ENCODE data around the gene CAPN8. TPM values are rescaled to one million over a fixed set of nuclear protein-coding genes. Genes with fewer than 3 reads are reported as not detected.

The CAPN8 gene
- total and polyA plus RNA-seq, 4 donors, result 0.08 to 0.16 TPM; not detected in 2

DNA sequence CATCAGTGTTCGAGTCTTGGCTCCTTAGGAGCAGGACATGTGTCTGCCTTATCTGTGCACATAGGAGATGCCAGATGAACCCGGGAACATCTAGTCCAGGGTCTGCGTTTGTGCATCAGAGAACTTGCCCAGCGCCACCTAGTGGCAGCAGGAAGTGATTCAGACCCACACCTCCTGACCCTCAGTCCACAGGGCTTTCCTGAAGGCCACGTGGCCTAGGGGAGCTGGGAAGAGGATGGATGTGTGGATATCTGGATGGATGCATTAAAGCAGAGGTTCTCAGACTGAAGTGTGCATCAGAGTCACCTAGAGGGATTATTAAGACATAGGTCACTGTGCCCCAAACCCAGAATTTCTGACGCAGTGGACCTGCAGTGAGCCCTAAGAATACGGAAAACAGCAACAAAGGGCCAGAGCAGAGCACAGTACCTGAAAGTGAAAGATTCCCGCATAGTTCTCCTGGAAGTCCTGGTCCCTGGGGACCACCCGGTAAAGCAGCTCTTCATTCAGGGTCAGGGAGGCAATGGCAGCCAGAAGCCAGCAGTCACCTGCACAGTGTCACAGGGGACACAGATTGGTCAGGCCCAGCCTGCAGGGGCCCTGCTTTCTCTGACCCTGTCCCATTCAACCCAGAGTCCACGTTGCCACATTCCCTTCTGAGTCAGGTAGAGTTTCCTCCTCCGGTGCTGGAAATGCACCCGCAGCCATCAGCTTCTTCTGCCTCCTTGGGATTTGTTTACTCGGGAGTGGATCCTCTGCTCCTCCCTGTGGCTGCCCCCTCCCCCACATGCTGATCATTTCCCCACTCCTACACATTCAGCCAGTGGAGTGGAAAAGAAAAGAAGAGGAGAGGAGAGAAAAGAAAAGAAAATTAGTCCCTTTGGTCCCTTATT, 37.0 kb downstream of the CAPN8 start:
- peaks cover 0 to 3% (median under 1%) of the 10 kb centered on the region in 4 donors for H3K4me1 ChIP-seq (ENCODE audit: control insufficient read depth in 4 of 4, insufficient read depth in 4 of 4, low read length in 3 of 4)
- TF ChIP-seq, protein P1, sequence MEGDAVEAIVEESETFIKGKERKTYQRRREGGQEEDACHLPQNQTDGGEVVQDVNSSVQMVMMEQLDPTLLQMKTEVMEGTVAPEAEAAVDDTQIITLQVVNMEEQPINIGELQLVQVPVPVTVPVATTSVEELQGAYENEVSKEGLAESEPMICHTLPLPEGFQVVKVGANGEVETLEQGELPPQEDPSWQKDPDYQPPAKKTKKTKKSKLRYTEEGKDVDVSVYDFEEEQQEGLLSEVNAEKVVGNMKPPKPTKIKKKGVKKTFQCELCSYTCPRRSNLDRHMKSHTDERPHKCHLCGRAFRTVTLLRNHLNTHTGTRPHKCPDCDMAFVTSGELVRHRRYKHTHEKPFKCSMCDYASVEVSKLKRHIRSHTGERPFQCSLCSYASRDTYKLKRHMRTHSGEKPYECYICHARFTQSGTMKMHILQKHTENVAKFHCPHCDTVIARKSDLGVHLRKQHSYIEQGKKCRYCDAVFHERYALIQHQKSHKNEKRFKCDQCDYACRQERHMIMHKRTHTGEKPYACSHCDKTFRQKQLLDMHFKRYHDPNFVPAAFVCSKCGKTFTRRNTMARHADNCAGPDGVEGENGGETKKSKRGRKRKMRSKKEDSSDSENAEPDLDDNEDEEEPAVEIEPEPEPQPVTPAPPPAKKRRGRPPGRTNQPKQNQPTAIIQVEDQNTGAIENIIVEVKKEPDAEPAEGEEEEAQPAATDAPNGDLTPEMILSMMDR (IDR thresholded peaks at IDR 0.05; ENCODE audit: low read depth, low read length, missing input control), result peak; percentile 49
- peak; percentile 43 to 84 for TF ChIP-seq RAD21 (IDR thresholded peaks at IDR 0.05)
- TF ChIP-seq HNF4A (conservative IDR thresholded peaks at IDR 0.05), result peak; percentile 47 to 92
- TF ChIP-seq EGR1 (IDR thresholded peaks at IDR 0.05; ENCODE audit: low read depth in 2 of 2), result no peak
- peak; percentile 66 for TF ChIP-seq HNF4G (IDR thresholded peaks at IDR 0.05)
- peak in 1 of 2 donors; percentile 7 for TF ChIP-seq GABPA (IDR thresholded peaks at IDR 0.05 in 1 of 2, conservative IDR thresholded peaks at IDR 0.05 in 1 of 2)
- TF ChIP-seq NR2F2 (IDR thresholded peaks at IDR 0.05), result no peak
- TF ChIP-seq RXRA (IDR thresholded peaks at IDR 0.05), result peak in 1 of 2 donors; percentile 49
- DNase-seq (ENCODE audit: low spot score), result peak; percentile 63
- no peak overlapping the region for H3K4me3 ChIP-seq (ENCODE audit: low read depth in 1 of 3, low read length in 3 of 3)
- H3K36me3 ChIP-seq (ENCODE audit: control insufficient read depth in 4 of 4, insufficient read depth in 3 of 4, low read depth in 1 of 4, low read length in 3 of 4), result no peaks in the 10 kb centered on the region
- no peak overlapping the region for H3K9ac ChIP-seq (ENCODE audit: low read depth in 1 of 2, low read length in 2 of 2)
- H3K9me3 ChIP-seq (ENCODE audit: control insufficient read depth in 4 of 4, low read length in 3 of 4), result no peaks in the 10 kb centered on the region
- WGBS, result 68% methylated on average over 13 of the region's 13 CpGs
- no peaks in the 10 kb centered on the region for H3K27me3 ChIP-seq (ENCODE audit: control insufficient read depth in 4 of 4, insufficient read depth in 4 of 4, low read length in 3 of 4)
- H3K27ac ChIP-seq (ENCODE audit: low read depth in 1 of 2, low read length in 2 of 2), result no peak overlapping the region

DNA sequence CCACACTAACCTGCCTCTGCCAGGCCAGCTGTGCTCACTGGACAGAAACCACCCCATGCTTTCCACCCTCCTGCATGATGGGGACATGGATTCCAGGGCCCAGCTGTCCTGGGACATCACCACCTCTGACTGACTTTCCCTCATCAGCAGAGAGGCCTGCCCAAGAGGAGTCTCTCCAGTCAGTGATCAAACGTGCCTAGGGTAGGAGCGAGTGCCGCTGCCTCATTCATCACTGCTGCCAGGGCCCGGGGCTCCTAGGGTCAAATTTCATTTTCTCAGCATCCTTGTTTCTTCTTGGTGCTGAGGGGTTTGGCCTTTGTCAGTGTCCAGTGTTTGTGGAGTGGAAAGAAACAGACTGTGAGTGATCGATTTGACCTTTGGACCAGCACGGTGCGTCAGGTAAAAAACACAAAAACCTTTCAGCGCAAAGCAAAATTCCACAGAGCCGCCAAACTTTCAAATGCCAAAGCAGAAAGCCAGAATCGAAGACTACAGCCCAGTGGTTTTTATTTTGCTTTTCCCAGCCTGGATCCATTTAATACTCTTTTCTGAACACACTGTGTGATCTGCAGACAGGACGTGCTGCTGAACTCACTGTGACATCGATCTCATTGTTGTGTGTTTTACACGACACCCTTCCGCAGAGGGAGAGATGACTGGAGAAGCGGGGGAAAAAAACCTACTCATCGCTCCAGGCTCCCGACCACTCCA, 43.2 kb downstream of the CAPN8 start:
- Histone ChIP-seq H3K4me3 (ENCODE audit: low read depth in 1 of 3, low read length in 3 of 3) (peak overlapping the region in 2 of 3 donors; percentile 10 to 24), H3K4me1 (ENCODE audit: control insufficient read depth in 4 of 4, insufficient read depth in 4 of 4, low read length in 3 of 4) (peaks cover 6 to 36% (median 28%) of the 10 kb centered on the region in 4 donors), H3K9ac (ENCODE audit: low read depth in 1 of 2, low read length in 2 of 2) (peak overlapping the region in 1 of 2 donors; percentile 21), H3K9me3 (ENCODE audit: control insufficient read depth in 4 of 4, low read length in 3 of 4) (no peaks in the 10 kb centered on the region), H3K36me3 (ENCODE audit: control insufficient read depth in 4 of 4, insufficient read depth in 3 of 4, low read depth in 1 of 4, low read length in 3 of 4) (no peaks in the 10 kb centered on the region), H3K27ac (ENCODE audit: low read depth in 1 of 2, low read length in 2 of 2) (peak overlapping the region; percentile 94 to 95), H3K27me3 (ENCODE audit: control insufficient read depth in 4 of 4, insufficient read depth in 4 of 4, low read length in 3 of 4) (no peaks in the 10 kb centered on the region)
- no peak for DNase-seq (ENCODE audit: low spot score)
- WGBS, result 41% methylated on average over 17 of the region's 17 CpGs
- TF ChIP-seq, protein P2, sequence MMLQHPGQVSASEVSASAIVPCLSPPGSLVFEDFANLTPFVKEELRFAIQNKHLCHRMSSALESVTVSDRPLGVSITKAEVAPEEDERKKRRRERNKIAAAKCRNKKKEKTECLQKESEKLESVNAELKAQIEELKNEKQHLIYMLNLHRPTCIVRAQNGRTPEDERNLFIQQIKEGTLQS (IDR thresholded peaks at IDR 0.05), result no peak
- TF ChIP-seq, protein P3, sequence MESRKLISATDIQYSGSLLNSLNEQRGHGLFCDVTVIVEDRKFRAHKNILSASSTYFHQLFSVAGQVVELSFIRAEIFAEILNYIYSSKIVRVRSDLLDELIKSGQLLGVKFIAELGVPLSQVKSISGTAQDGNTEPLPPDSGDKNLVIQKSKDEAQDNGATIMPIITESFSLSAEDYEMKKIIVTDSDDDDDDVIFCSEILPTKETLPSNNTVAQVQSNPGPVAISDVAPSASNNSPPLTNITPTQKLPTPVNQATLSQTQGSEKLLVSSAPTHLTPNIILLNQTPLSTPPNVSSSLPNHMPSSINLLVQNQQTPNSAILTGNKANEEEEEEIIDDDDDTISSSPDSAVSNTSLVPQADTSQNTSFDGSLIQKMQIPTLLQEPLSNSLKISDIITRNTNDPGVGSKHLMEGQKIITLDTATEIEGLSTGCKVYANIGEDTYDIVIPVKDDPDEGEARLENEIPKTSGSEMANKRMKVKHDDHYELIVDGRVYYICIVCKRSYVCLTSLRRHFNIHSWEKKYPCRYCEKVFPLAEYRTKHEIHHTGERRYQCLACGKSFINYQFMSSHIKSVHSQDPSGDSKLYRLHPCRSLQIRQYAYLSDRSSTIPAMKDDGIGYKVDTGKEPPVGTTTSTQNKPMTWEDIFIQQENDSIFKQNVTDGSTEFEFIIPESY (IDR thresholded peaks at IDR 0.05), result peak; percentile 61
- peak in 1 of 2 donors; percentile 39 for TF ChIP-seq RAD21 (IDR thresholded peaks at IDR 0.05)
- peak; percentile 38 to 69 for TF ChIP-seq JUND (IDR thresholded peaks at IDR 0.05)
- TF ChIP-seq TAF1 (conservative IDR thresholded peaks at IDR 0.05), result no peak
- peak; percentile 95 to 96 for TF ChIP-seq HNF4A (conservative IDR thresholded peaks at IDR 0.05)
- peak; percentile 95 for TF ChIP-seq SP1 (IDR thresholded peaks at IDR 0.05)
- peak; percentile 75 to 76 for TF ChIP-seq RXRA (IDR thresholded peaks at IDR 0.05)
- TF ChIP-seq NR2F2 (IDR thresholded peaks at IDR 0.05), result peak; percentile 31
- TF ChIP-seq, protein P4, sequence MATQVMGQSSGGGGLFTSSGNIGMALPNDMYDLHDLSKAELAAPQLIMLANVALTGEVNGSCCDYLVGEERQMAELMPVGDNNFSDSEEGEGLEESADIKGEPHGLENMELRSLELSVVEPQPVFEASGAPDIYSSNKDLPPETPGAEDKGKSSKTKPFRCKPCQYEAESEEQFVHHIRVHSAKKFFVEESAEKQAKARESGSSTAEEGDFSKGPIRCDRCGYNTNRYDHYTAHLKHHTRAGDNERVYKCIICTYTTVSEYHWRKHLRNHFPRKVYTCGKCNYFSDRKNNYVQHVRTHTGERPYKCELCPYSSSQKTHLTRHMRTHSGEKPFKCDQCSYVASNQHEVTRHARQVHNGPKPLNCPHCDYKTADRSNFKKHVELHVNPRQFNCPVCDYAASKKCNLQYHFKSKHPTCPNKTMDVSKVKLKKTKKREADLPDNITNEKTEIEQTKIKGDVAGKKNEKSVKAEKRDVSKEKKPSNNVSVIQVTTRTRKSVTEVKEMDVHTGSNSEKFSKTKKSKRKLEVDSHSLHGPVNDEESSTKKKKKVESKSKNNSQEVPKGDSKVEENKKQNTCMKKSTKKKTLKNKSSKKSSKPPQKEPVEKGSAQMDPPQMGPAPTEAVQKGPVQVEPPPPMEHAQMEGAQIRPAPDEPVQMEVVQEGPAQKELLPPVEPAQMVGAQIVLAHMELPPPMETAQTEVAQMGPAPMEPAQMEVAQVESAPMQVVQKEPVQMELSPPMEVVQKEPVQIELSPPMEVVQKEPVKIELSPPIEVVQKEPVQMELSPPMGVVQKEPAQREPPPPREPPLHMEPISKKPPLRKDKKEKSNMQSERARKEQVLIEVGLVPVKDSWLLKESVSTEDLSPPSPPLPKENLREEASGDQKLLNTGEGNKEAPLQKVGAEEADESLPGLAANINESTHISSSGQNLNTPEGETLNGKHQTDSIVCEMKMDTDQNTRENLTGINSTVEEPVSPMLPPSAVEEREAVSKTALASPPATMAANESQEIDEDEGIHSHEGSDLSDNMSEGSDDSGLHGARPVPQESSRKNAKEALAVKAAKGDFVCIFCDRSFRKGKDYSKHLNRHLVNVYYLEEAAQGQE (IDR thresholded peaks at IDR 0.05), result peak; percentile 78
- no peak for TF ChIP-seq GABPA (IDR thresholded peaks at IDR 0.05 in 1 of 2, conservative IDR thresholded peaks at IDR 0.05 in 1 of 2)
- no peak for TF ChIP-seq FOXA2 (IDR thresholded peaks at IDR 0.05)
- TF ChIP-seq FOXA1 (IDR thresholded peaks at IDR 0.05), result no peak
- TF ChIP-seq HNF4G (IDR thresholded peaks at IDR 0.05), result peak; percentile 86
- peak in 1 of 2 donors; percentile 49 for TF ChIP-seq EGR1 (IDR thresholded peaks at IDR 0.05; ENCODE audit: low read depth in 2 of 2)
- TF ChIP-seq, protein P1 (IDR thresholded peaks at IDR 0.05; ENCODE audit: low read depth, low read length, missing input control), result no peak
- TF ChIP-seq, protein P5, sequence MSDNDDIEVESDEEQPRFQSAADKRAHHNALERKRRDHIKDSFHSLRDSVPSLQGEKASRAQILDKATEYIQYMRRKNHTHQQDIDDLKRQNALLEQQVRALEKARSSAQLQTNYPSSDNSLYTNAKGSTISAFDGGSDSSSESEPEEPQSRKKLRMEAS (IDR thresholded peaks at IDR 0.05), result peak; percentile 38
- TF ChIP-seq YY1 (IDR thresholded peaks at IDR 0.05), result peak; percentile 46
